HG03095 (cell line): ENCODE measurements around the gene ACO2.
A peak's percentile ranks its signal among the peaks of the same experiment; 100 is the strongest.
"Not testable (repeated sequence)": the region's sequence is repeated elsewhere in the genome, so short reads cannot be mapped to it uniquely, and the experiment has no call there.

ENCODE experiments used
- ATAC-seq: cut with Tn5 transposase; IDR thresholded peaks from one replicate; pipeline ENCODE4 v1.9.1; 2021; ENCODE audit warnings: moderate library complexity; ENCODE audit not compliant: unreplicated experiment

ACO2 gene

GRCh38 chr22:41468381-41469217, at the start of gene ACO2, which contains the start of gene PHF5A:
Gene ACO2, plus strand, starts transcription at chr22:41469117. Its CDS starts 30 bp downstream, at chr22:41469147.
Gene PHF5A, minus strand, starts transcription at chr22:41468692. Its CDS starts 39 bp downstream, at chr22:41468653.
- peak; percentile 78 for ATAC-seq

DNA sequence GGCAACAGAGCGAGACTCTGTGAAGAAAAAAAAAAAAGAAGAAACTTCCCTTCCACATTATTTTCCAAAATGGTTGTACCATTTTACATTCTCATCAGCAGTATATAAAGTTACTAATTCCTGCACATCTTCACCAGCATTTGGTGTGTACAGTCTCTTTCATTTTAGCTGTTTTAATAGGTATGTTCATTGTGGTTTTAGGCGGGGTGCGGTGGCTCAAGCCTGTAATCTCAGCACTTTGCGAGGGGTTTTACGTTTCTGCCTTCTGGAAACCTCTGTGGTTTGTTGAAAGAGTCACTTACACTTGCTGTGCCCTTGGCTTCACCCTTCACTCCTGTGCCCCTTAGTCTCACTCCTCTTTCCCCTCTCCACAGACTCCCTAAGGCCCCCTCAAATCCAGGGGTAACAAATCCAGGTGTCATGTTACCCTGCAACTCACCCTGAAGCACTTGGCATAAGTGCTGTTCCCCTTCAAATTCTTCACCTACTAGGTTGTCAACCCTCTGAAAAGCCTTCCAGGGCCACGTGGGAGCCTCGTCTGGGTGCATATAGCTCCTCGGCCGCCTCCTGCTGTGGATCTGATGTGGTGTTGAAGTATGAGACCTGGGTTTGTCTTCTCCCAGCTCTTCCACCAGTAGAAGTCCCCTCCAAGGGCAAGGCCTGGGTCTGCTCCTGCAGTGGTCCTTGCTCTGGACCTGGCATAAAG, 43.1 kb upstream of the ACO2 start:
- ATAC-seq = no peak

GRCh38 chr22:41429232-41429950, 39.5 kb upstream of the ACO2 start:
- no peak for ATAC-seq

- no peak for ATAC-seq
These were observed 39.0 kb upstream of the ACO2 start for GRCh38 chr22:41429951-41430332.

GRCh38 chr22:41431656-41432055, 37.3 kb upstream of the ACO2 start:
- no peak for ATAC-seq

DNA sequence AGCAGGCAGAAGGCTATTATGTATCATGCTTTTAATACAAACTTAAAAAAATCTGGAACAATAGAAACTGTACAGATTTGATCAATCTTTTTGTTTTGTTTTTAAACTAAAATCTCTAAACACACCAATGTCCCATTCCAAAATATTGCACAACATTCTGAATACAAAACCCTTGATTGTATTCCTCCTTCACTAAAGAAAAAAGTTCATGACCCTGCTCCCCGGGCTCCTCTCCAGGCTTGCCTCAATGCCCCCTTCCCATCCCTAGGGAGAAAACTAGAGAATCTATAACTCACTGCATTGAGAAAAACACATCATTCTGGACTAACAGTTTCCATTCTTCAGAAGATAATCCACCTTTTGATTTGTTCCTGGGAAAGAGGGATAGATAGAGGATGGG, 35.4 kb upstream of the ACO2 start:
- not testable (repeated sequence) for ATAC-seq

GRCh38 chr22:41434361-41435003, 34.4 kb upstream of the ACO2 start:
- ATAC-seq = not testable (repeated sequence)

GRCh38 chr22:41435560-41435959, 33.4 kb upstream of the ACO2 start:
- no peak for ATAC-seq

GRCh38 chr22:41436322-41437113, 32.4 kb upstream of the ACO2 start:
- ATAC-seq = no peak

DNA sequence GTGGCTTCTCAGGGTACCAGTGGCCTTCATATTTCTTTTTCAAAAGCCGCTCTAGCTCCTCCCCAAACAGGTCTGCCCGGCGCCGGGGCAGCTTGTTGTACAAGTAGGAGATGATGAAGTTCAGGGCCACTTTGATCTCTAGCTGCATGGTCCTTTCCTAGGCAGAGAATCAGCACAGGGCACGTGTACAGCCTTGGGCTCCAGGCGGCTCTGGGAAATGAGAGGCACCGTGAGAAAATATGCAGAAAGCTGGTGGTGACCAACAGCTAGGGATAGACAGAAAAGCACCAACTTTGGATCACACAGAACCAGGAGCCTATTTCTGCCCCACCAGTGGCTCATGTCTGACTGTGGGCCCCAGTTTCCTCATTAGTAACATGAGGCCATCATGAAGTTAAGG, 31.7 kb upstream of the ACO2 start:
- no peak for ATAC-seq

GRCh38 chr22:41440511-41440910, 28.4 kb upstream of the ACO2 start:
- not testable (repeated sequence) for ATAC-seq

DNA sequence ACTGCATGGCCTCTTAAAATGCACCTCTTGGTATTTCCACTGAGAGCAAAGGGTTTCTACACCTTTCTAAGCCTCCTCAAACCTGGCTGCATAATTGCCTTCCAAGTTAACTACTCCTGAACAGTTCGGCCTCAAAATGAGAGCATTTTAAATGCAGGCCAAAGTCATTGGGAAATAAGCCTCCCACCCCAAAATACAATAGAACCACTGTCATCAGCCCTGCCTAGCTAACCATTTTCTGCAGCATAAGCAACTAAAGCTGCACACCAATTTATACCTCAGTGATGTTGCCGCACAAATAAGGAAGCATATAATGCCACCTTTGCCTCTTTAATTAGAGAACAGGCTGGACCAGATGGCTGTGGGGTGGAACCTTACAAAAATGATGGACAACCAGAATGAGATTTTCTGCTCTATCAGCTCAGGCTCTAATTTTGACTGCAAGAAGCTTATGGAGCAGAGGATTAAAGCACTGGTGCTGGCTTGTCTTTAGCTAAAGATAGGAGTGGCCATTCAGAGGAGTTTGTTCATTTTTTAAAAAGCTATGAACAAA, 26.6 kb upstream of the ACO2 start:
- no peak for ATAC-seq

- ATAC-seq = peak; percentile 43
These were observed 24.4 kb upstream of the ACO2 start for GRCh38 chr22:41444360-41445128.

DNA sequence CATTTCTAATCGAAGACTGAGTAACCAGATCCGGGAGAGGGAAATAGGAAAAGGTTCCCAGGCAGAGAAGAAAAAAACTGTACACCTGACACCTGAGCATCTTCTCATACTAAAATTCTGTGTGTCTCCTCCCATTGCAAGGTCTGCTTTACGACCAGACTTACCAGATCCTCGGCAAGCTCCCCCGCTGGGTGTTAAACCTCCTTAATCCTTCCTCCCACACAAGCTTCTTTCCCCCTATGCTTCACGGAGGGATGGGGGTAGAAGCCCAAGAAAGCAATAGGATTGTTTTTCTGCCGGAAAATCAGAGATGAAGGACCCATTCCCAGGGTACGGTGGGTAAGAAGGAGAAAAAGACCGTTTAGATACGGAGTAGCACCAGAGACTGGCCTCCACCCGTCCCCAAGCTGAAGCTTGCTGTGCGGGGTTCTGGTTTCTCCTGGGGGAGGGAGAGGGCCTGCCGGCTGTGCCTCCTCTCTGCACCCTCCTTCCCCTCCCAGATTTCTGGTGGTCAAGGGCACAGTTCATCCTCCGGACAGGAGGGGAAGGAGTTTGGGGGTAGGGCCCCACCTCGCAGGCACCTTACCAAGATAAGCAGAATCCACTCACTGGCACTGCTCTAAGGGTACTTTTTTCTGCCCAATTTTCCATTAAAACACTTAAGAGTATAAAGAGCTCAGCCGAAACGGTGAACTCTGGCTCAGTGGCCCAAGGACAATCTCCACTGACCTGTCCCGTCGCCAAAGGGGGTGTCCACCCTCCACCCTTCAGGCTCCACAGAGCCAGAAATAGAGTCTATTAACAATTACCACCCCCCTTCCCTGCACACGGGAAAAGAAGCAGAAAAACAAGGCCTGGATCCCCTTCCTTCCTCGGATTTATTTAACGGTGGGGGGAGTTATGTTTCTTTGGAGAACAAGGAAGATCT, 23.5 kb upstream of the ACO2 start:
- ATAC-seq = no peak

- ATAC-seq = no peak
These were observed 22.8 kb upstream of the ACO2 start for GRCh38 chr22:41446057-41446501.

DNA sequence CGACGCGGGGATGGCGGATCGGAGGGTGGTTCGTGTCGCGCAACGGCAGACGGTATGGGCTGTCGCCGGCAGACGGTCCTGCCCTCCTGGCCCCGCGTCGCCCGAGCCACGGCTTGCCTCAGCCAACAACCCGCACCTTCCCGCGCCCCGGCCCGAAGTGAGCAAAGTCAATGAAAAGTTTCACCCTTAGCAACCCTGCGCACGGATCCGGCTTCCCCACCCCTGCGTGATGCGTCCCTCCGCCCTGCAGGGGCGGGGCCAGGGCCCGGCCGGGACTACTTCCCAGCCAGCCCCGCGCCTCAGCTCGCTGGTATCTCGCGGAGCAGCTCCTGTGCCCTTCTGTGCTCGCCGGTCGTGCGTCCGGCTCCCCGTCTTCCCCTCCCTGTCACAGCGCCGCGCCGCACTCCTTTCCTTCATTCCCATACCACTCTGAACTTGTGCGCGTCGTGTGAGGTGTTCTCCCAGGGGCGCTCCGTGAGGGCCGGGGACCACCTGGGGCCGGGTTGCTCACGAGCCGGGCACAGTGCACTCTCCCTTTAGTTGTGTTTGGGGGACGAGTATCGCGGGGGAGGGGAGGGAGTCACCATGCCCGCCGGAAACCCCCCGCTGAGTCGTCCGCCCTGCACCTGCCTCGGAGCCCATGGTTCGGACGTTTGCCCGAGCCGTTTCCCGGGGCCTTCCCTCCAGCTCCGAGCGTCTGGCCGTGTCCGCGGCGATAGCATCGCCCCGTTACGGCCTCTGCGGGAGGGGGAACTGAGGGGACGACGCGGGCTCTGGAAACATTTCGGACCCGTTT, 22.1 kb upstream of the ACO2 start, which contains the start of gene TOB2:
Gene TOB2 (minus strand): TSS at position 163 of the 796 bp plus-strand sequence. CDS start 9,456 bp downstream, outside the sequence.
- peak; percentile 42 for ATAC-seq
